Measurements from ENCODE around the gene TBC1D14. TPM values are rescaled to one million over a fixed set of nuclear protein-coding genes. Genes with fewer than 3 reads are reported as not detected.

The TBC1D14 gene
- total and polyA plus RNA-seq, 2 donors from 2014 or later = 44.9 to 77.7 TPM

DNA sequence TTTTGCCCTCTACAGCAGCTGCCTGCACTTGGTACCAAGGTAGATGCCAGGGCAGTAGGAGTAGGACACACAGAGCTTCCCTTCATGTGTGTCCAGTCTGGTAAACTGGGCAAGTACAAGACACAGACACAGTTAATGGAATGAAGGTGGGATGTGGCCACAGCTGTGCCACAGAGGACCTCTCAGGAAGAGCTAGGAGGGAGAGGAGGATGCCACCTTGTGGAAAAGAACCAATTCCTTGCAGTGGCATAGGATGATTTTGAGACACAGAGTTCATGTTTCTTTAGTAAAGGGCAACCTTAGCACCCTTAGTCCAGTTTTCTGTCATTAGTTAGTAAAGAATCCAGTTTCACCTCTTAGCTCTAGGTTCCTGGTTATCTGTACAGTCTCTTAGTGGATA is 36.3 kb upstream of the TBC1D14 start:
- Histone ChIP-seq H3K9ac (ENCODE audit: low read length in 3 of 3) (no peak overlapping the region), H3K27ac (ENCODE audit: low read depth in 2 of 2, low read length in 2 of 2) (no peak overlapping the region), H3K27me3 (ENCODE audit: control insufficient read depth, insufficient read depth, low read length) (no peaks in the 10 kb centered on the region), H3K9me3 (ENCODE audit: control insufficient read depth in 2 of 3, insufficient read depth in 1 of 3, low read length in 3 of 3) (no peaks in the 10 kb centered on the region), H3K4me1 (ENCODE audit: control insufficient read depth in 2 of 3, insufficient read depth in 2 of 3, low read depth in 1 of 3, low read length in 3 of 3) (no peaks in the 10 kb centered on the region), H3K36me3 (ENCODE audit: control insufficient read depth in 2 of 3, insufficient read depth in 3 of 3, low read length in 3 of 3) (peaks cover 4 to 59% (median 42%) of the 10 kb centered on the region in 3 donors), H3K4me3 (ENCODE audit: low read length in 3 of 3) (no peak overlapping the region)
- intact Hi-C loops (cut with DNase I) = loop anchor here (5.0 kb wide), 1 partner anchor 146 kb away; no protein-coding TSS in a partner anchor
- DNase-seq = peak in 1 of 5 donors; percentile 19
- no peak for FAIRE-seq
- TF ChIP-seq, protein P1, sequence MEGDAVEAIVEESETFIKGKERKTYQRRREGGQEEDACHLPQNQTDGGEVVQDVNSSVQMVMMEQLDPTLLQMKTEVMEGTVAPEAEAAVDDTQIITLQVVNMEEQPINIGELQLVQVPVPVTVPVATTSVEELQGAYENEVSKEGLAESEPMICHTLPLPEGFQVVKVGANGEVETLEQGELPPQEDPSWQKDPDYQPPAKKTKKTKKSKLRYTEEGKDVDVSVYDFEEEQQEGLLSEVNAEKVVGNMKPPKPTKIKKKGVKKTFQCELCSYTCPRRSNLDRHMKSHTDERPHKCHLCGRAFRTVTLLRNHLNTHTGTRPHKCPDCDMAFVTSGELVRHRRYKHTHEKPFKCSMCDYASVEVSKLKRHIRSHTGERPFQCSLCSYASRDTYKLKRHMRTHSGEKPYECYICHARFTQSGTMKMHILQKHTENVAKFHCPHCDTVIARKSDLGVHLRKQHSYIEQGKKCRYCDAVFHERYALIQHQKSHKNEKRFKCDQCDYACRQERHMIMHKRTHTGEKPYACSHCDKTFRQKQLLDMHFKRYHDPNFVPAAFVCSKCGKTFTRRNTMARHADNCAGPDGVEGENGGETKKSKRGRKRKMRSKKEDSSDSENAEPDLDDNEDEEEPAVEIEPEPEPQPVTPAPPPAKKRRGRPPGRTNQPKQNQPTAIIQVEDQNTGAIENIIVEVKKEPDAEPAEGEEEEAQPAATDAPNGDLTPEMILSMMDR (IDR thresholded peaks at IDR 0.05; ENCODE audit: borderline replicate concordance, extremely low read depth, insufficient read depth) = no peak

DNA sequence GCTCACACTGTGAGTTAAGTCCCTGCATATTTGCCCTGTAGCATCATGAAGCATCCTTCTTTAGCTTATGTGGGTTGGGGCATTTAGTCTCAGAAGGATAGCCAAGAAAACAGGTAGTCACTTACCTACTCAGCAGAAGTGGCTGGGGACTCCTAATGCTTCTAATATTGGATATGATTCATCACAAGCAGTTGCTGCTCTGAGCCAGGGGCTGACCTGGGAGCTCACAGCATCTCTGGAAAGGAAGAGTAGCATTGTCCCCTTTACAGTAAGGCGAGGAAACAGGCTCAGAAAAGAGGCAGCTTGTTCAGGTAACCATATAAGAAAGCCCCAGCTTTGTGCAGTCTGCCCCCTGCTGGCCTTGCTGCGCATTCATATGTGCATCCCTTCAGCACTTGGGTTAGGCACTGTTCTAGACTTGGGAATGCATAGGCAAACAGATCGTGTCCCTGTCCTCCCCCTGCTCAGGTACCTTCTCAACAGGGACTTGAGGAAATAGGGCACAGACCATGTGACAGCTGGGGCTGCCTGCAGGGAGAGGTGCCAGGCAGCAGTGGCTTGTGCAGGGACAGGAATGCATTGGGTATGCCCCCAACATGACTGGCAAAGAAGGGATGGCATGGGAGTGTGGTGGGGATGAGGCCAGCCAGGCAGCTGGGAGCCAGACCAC is 35.7 kb upstream of the TBC1D14 start:
- FAIRE-seq (no peak), DNase-seq (peak; percentile 53 to 84 (median 69))
- no peaks in the 10 kb centered on the region for H3K4me1 ChIP-seq (ENCODE audit: control insufficient read depth in 2 of 3, insufficient read depth in 2 of 3, low read depth in 1 of 3, low read length in 3 of 3)
- intact Hi-C loops (cut with DNase I) = loop anchor here (5.0 kb wide), 1 partner anchor 147 kb away; no protein-coding TSS in a partner anchor
- no peak overlapping the region for H3K9ac ChIP-seq (ENCODE audit: low read length in 3 of 3)
- no peaks in the 10 kb centered on the region for H3K9me3 ChIP-seq (ENCODE audit: control insufficient read depth in 2 of 3, insufficient read depth in 1 of 3, low read length in 3 of 3)
- no peaks in the 10 kb centered on the region for H3K27me3 ChIP-seq (ENCODE audit: control insufficient read depth, insufficient read depth, low read length)
- no peak overlapping the region for H3K27ac ChIP-seq (ENCODE audit: low read depth in 2 of 2, low read length in 2 of 2)
- peaks cover 4 to 61% (median 46%) of the 10 kb centered on the region in 3 donors for H3K36me3 ChIP-seq (ENCODE audit: control insufficient read depth in 2 of 3, insufficient read depth in 3 of 3, low read length in 3 of 3)
- no peak overlapping the region for H3K4me3 ChIP-seq (ENCODE audit: low read length in 3 of 3)
- TF ChIP-seq, protein P1 (IDR thresholded peaks at IDR 0.05; ENCODE audit: borderline replicate concordance, extremely low read depth, insufficient read depth) = peak; percentile 80

DNA sequence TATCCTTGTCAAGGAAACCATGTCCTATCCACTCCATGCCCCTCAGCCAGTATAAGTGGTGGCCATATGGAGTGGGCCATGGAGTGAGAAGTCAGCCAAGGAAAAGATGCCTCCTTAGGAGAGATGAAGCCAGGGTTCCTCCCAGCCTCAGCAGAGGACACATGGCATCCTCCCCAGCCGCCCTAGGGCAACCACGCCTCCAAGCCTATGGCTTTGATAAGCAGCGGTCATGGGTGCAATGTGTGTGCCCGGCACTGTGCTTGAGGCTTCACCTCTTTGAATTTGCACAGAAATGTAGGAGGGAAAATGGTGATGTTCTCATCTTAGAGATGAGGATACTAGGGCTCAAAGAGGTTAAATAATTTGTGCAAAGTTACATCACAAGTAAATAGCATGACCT is 34.6 kb upstream of the TBC1D14 start:
- Histone ChIP-seq H3K9me3 (ENCODE audit: control insufficient read depth in 2 of 3, insufficient read depth in 1 of 3, low read length in 3 of 3) (no peaks in the 10 kb centered on the region), H3K27me3 (ENCODE audit: control insufficient read depth, insufficient read depth, low read length) (no peaks in the 10 kb centered on the region), H3K9ac (ENCODE audit: low read length in 3 of 3) (no peak overlapping the region), H3K36me3 (ENCODE audit: control insufficient read depth in 2 of 3, insufficient read depth in 3 of 3, low read length in 3 of 3) (peaks cover 4 to 69% (median 50%) of the 10 kb centered on the region in 3 donors), H3K4me1 (ENCODE audit: control insufficient read depth in 2 of 3, insufficient read depth in 2 of 3, low read depth in 1 of 3, low read length in 3 of 3) (no peaks in the 10 kb centered on the region), H3K4me3 (ENCODE audit: low read length in 3 of 3) (no peak overlapping the region), H3K27ac (ENCODE audit: low read depth in 2 of 2, low read length in 2 of 2) (no peak overlapping the region)
- FAIRE-seq (no peak), DNase-seq (no peak)
- TF ChIP-seq, protein P1 (IDR thresholded peaks at IDR 0.05; ENCODE audit: borderline replicate concordance, extremely low read depth, insufficient read depth) = no peak
- intact Hi-C loops (cut with DNase I) = loop anchor here (5.0 kb wide), 1 partner anchor 148 kb away; no protein-coding TSS in a partner anchor

Data from kidney (tissue), 14 donors.